Panc1 (cell line): ENCODE measurements around the gene TIGD6. TPM values are rescaled to one million over a fixed set of nuclear protein-coding genes. Genes with fewer than 3 reads are reported as not detected.
A peak's percentile ranks its signal among the peaks of the same experiment; 100 is the strongest.

ENCODE experiments used
- ATAC-seq: fragments of 200-7000 bp; cut with Tn5 transposase; 2 replicates; pipeline ENCODE4 v1.9.1; 2020; ENCODE audit warnings: mild to moderate bottlenecking, moderate library complexity
- BruUV-seq: library from RNA; stranded (reverse); fragments of 400-500 nt; replicated peaks from 2 replicates; lab custom pipeline; 2021; lab: Mats Ljungman, UMichigan
- CTCF ChIA-PET: fragments of 300-600 bp; sonication (Branson Sonifier 250); formaldehyde crosslinking; loops from one replicate; lab custom pipeline; 2022; ENCODE audit warnings: antibody characterized with exemption; lab: Charles Lee
- POLR2A ChIA-PET: fragments of 300-600 bp; sonication (Branson Sonifier 250); formaldehyde crosslinking; loops from one replicate; lab custom pipeline; 2022; ENCODE audit warnings: antibody characterized with exemption; lab: Charles Lee
- DNase-seq: peaks from one replicate; pipeline ENCODE4 v3.0.0-alpha.2; 2010; ENCODE audit warnings: low read depth, low spot score
- H3K27ac ChIP-seq: 2 replicates; pipeline ENCODE4 v1.5.1; 2011; ENCODE audit warnings: mild to moderate bottlenecking, low read length, inconsistent platforms
- H3K27me3 ChIP-seq: fragments of 200-500 bp; sonication (Bioruptor generic); 2 replicates; pipeline ENCODE4 v1.6.0; 2014; ENCODE audit warnings: low read length, inconsistent platforms; ENCODE audit not compliant: control insufficient read depth, insufficient read depth
- H3K36me3 ChIP-seq: fragments of 200-500 bp; sonication (Bioruptor generic); 2 replicates; pipeline ENCODE4 v1.5.1; 2014; ENCODE audit warnings: inconsistent platforms, mild to moderate bottlenecking, low read length, moderate library complexity; ENCODE audit not compliant: control insufficient read depth, insufficient read depth
- H3K4me1 ChIP-seq: 2 replicates; pipeline ENCODE4 v1.5.1; 2011; ENCODE audit warnings: inconsistent platforms, mild to moderate bottlenecking, low read length, moderate library complexity; ENCODE audit not compliant: control insufficient read depth, insufficient read depth
- H3K4me3 ChIP-seq, 2 experiments: 2 replicates each; pipeline ENCODE4 v1.5.1; 2011 to 2012; ENCODE audit warnings: low read depth in 2 of 2, low read length in 2 of 2, mild to moderate bottlenecking in 2 of 2, inconsistent platforms in 1 of 2, moderate library complexity in 1 of 2
- H3K9me3 ChIP-seq: fragments of 200-500 bp; sonication (Bioruptor generic); 2 replicates; pipeline ENCODE4 v1.5.1; 2014; ENCODE audit warnings: low read depth, mild to moderate bottlenecking, inconsistent platforms, low read length, moderate library complexity; ENCODE audit not compliant: control insufficient read depth, insufficient read depth
- POLR2AphosphoS5 ChIP-seq: IDR thresholded peaks from 2 replicates; pipeline ENCODE4 v1.6.1; 2012; ENCODE audit warnings: mild to moderate bottlenecking, low read depth, low read length, moderate library complexity
- REST ChIP-seq, 2 experiments: IDR thresholded peaks; 2 replicates each; pipeline ENCODE4 v1.6.1; 2011 to 2012; ENCODE audit warnings: low read depth in 2 of 2, control low read depth in 1 of 2, low read length in 1 of 2, mild to moderate bottlenecking in 1 of 2, moderate library complexity in 1 of 2; ENCODE audit not compliant: insufficient read depth in 1 of 2
- SIN3A ChIP-seq: IDR thresholded peaks from 2 replicates; pipeline ENCODE4 v1.6.1; 2012; ENCODE audit warnings: low read depth, mild to moderate bottlenecking, low read length, moderate library complexity, borderline replicate concordance; ENCODE audit not compliant: insufficient read depth
- TCF7L2 ChIP-seq: IDR thresholded peaks from 2 replicates; pipeline ENCODE4 v1.6.1; 2011; ENCODE audit warnings: mild to moderate bottlenecking, low read depth, low read length, inconsistent platforms
- in situ Hi-C: cut with HindIII; loops from 2 replicates; pipeline ENCODE4 v1.10.0; 2016; ENCODE audit warnings: low sequenced_read_pairs, low pct_unique_long_range_greater_than_20kb
- intact Hi-C: fragments of 100-400 bp; cut with micrococcal nuclease; formaldehyde crosslinking; loops from one replicate; pipeline ENCODE4 v1.10.0; 2022; ENCODE audit not compliant: unreplicated experiment
- total RNA-seq: library from RNA; stranded (reverse); gene quantifications from one replicate; pipeline ENCODE4 v1.2.1, GENCODE V29; 2021; ENCODE audit not compliant: unreplicated experiment
- TF ChIP-seq, protein P1 (sequence below): fragments of 450-650 bp; IDR thresholded peaks from 2 replicates; pipeline ENCODE4 v1.5.1; 2017; ENCODE audit warnings: mild to moderate bottlenecking

Gene TIGD6
- total RNA-seq, 1 experiment from 2014 or later: 7.1 TPM

GRCh38 chr5:149956685-149957084 is 43.8 kb downstream of the TIGD6 start:
- POLR2A ChIA-PET: no interaction called here
- no peak for DNase-seq
- peak overlapping the region; percentile 73 for H3K27ac ChIP-seq
- H3K27me3 ChIP-seq: no peaks in the 10 kb centered on the region
- BruUV-seq: no TSS peak
- no peak for ATAC-seq
- TF ChIP-seq POLR2AphosphoS5 (no peak), TCF7L2 (no peak), REST (IDR thresholded peaks at IDR 0.05; ENCODE audit: insufficient read depth in 1 of 2, low read depth in 2 of 2, low read length in 1 of 2) (no peak), SIN3A (no peak)
- TF ChIP-seq, protein P1, sequence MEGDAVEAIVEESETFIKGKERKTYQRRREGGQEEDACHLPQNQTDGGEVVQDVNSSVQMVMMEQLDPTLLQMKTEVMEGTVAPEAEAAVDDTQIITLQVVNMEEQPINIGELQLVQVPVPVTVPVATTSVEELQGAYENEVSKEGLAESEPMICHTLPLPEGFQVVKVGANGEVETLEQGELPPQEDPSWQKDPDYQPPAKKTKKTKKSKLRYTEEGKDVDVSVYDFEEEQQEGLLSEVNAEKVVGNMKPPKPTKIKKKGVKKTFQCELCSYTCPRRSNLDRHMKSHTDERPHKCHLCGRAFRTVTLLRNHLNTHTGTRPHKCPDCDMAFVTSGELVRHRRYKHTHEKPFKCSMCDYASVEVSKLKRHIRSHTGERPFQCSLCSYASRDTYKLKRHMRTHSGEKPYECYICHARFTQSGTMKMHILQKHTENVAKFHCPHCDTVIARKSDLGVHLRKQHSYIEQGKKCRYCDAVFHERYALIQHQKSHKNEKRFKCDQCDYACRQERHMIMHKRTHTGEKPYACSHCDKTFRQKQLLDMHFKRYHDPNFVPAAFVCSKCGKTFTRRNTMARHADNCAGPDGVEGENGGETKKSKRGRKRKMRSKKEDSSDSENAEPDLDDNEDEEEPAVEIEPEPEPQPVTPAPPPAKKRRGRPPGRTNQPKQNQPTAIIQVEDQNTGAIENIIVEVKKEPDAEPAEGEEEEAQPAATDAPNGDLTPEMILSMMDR: no peak
- intact Hi-C loops: no loop called here
- peaks cover 58% of the 10 kb centered on the region for H3K4me1 ChIP-seq
- CTCF ChIA-PET: interaction anchor here (0.6 kb wide), 1 partner anchor 25 kb away, joined by 3 read pairs; no protein-coding TSS in a partner anchor
- H3K9me3 ChIP-seq: no peaks in the 10 kb centered on the region
- H3K36me3 ChIP-seq: no peaks in the 10 kb centered on the region
- no peak overlapping the region for H3K4me3 ChIP-seq
- in situ Hi-C loops: no loop called here

- Histone ChIP-seq H3K27me3 (no peaks in the 10 kb centered on the region), H3K27ac (peak overlapping the region; percentile 83), H3K9me3 (no peaks in the 10 kb centered on the region), H3K36me3 (no peaks in the 10 kb centered on the region), H3K4me3 (no peak overlapping the region), H3K4me1 (peaks cover 51% of the 10 kb centered on the region)
- DNase-seq (no peak), ATAC-seq (no peak)
- in situ Hi-C loops: no loop called here
- no TSS peak for BruUV-seq
- TF ChIP-seq POLR2AphosphoS5: no peak
- peak; percentile 64; the same call in 1 of the 2 replicates for TF ChIP-seq TCF7L2
- ChIA-PET POLR2A (no interaction called here), CTCF (no interaction called here)
- intact Hi-C loops: no loop called here
These were observed 45.7 kb downstream of the TIGD6 start for GRCh38 chr5:149954798-149955197.

- H3K9me3 ChIP-seq: no peaks in the 10 kb centered on the region
- no peak for TF ChIP-seq POLR2AphosphoS5
- TF ChIP-seq REST (IDR thresholded peaks at IDR 0.05; ENCODE audit: insufficient read depth in 1 of 2, low read depth in 2 of 2, low read length in 1 of 2): no peak
- no peak for TF ChIP-seq TCF7L2
- TF ChIP-seq, protein P1: no peak
- TF ChIP-seq SIN3A: no peak
- H3K4me3 ChIP-seq: no peak overlapping the region
- in situ Hi-C loops (no loop called here), intact Hi-C loops (no loop called here)
- ATAC-seq: no peak
- no peak for DNase-seq
- no peaks in the 10 kb centered on the region for H3K27me3 ChIP-seq
- peaks cover 40% of the 10 kb centered on the region for H3K4me1 ChIP-seq
- ChIA-PET CTCF (no interaction called here), POLR2A (interaction anchor here (0.7 kb wide), 1 partner anchor 830 kb away, joined by 4 read pairs; no protein-coding TSS in a partner anchor)
- H3K27ac ChIP-seq: peak overlapping the region; percentile 83
- H3K36me3 ChIP-seq: no peaks in the 10 kb centered on the region
- no TSS peak for BruUV-seq
These were observed 46.9 kb downstream of the TIGD6 start for GRCh38 chr5:149953436-149954121.
